Transverse colon (tissue), 3 donors: ENCODE data around the gene TNK2.

Source experiments
- POLR2A ChIP-seq: fragments of 450-650 bp; IDR thresholded peaks from one replicate; pipeline ENCODE4 v1.6.1; 2016; ENCODE audit warnings: antibody characterized with exemption, mild to moderate bottlenecking, moderate library complexity
- POLR2AphosphoS5 ChIP-seq, 3 donors: sonication (generic); formaldehyde crosslinking; IDR thresholded peaks; one replicate each; pipeline ENCODE4 v1.6.1; 2016; ENCODE audit warnings: antibody characterized with exemption in 3 of 3

DNA sequence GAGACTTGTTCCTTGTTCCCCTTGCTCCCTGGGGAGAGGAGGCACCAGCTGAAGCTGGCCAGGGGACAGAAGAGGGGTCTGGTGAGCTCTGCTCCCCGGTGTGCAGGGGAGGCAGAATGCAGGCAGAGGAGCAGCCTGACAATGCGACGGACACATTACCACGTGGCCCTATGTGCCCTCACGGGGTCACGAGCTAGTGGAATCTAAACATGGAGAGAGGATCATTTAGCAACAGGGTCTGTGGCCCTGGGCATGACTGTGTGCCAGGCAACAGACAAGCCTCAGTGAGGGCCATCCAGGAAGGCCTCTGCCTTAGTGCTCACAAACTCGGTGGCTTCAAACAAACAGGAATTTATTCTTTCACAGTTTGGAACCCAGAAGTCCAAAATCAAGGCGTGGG lies 88.2 kb downstream of the TNK2 start:
- TF ChIP-seq POLR2A (no peak), POLR2AphosphoS5 (IDR thresholded peaks at IDR 0.05) (no peak)
